GM12878 (cell line): ENCODE data around the gene STX4. TPM values are rescaled to one million over a fixed set of nuclear protein-coding genes. Genes with fewer than 3 reads are reported as not detected.

Source experiments
- polyA plus RNA-seq, 11 experiments: library from polyadenylated mRNA; depleted of rRNA in 4 of 11; unstranded in 6 of 11; stranded (reverse) in 5 of 11; fragments of >200 nt; fragmentation: Nextera tagmentation in 4 of 11; fragmentation: Illumina TruSeq in 1 of 11; extraction: Ambion mirVana in 4 of 11; extraction: Trizol in 1 of 11; gene quantifications; 1 replicate in 1 of 11; 2 replicates in 10 of 11; pipeline versions ENCODE4 v1.2.1 to v1.2.3, GENCODE V29; 2011 to 2016; ENCODE audit warnings: inconsistent platforms in 2 of 11, missing spikeins in 2 of 11, low read depth in 1 of 11
- total RNA-seq, 4 experiments: library from RNA; depleted of rRNA in 3 of 4; stranded (reverse); fragments of >200 nt in 3 of 4; fragmentation: Illumina TruSeq in 1 of 4; extraction: Trizol in 1 of 4; gene quantifications; 2 replicates each; pipeline versions ENCODE4 v1.2.1 to v1.2.3, GENCODE V29; 2013 to 2021

STX4 gene
- total and polyA plus RNA-seq, 10 of the 15 experiments (the other 5 are each of a cell fraction or from before 2014, with no cell fraction given): 3.3 to 37.6 (median 22.6) TPM

Other genes with a start within 250 kb of the STX4 start
Only the 7 nearest of the 21 such genes appear.
- gene HSD3B7, start 48.4 kb upstream of the STX4 start, total RNA-seq (2014; rRNA removed): 1.0 and 1.3 TPM in 2 replicates
- gene HSD3B7, start 48.4 kb upstream of the STX4 start, total RNA-seq (2014; rRNA removed; fragmentation: Illumina TruSeq; extraction: Trizol): 0.18 and 0.32 TPM in 2 replicates
- 1.1 and 1.3 TPM in 2 replicates for gene HSD3B7, start 48.4 kb upstream of the STX4 start, total RNA-seq (2021)
- 0.27 and 0.65 TPM in 2 replicates for gene HSD3B7, start 48.4 kb upstream of the STX4 start, polyA plus RNA-seq (2011; rRNA removed)
- gene HSD3B7, start 48.4 kb upstream of the STX4 start, polyA plus RNA-seq (2014; fragmentation: Illumina TruSeq; extraction: Trizol): 0.17 and 0.48 TPM in 2 replicates
- under 1 TPM; 0.18 to 0.40 TPM for gene HSD3B7, start 48.4 kb upstream of the STX4 start, polyA plus RNA-seq (2014; fragmentation: Nextera tagmentation; extraction: Ambion mirVana)
- 1.5 and 1.8 TPM in 2 replicates for gene HSD3B7, start 48.4 kb upstream of the STX4 start, polyA plus RNA-seq (2014; rRNA removed)
- gene HSD3B7, start 48.4 kb upstream of the STX4 start, polyA plus RNA-seq (2016; fragmentation: Nextera tagmentation; extraction: Ambion mirVana): under 1 TPM in 1 of 2 experiments, not detected in 1; 0.46 TPM
- 0.56 and 1.9 TPM in 2 replicates for gene STX1B, start 22.9 kb upstream of the STX4 start, total RNA-seq (2014; rRNA removed)
- gene STX1B, start 22.9 kb upstream of the STX4 start, total RNA-seq (2014; rRNA removed; fragmentation: Illumina TruSeq; extraction: Trizol): 1.5 and 2.3 TPM in 2 replicates
- gene STX1B, start 22.9 kb upstream of the STX4 start, total RNA-seq (2021): 2.2 and 2.4 TPM in 2 replicates
- 1.7 and 2.0 TPM in 2 replicates for gene STX1B, start 22.9 kb upstream of the STX4 start, polyA plus RNA-seq (2011; rRNA removed)
- gene STX1B, start 22.9 kb upstream of the STX4 start, polyA plus RNA-seq (2014; fragmentation: Illumina TruSeq; extraction: Trizol): 1.5 and 3.3 TPM in 2 replicates
- under 1 TPM; 0.22 to 0.66 TPM for gene STX1B, start 22.9 kb upstream of the STX4 start, polyA plus RNA-seq (2014; fragmentation: Nextera tagmentation; extraction: Ambion mirVana)
- gene STX1B, start 22.9 kb upstream of the STX4 start, polyA plus RNA-seq (2014; rRNA removed): 2.5 and 3.1 TPM in 2 replicates
- under 1 TPM; 0.29 to 0.71 TPM for gene STX1B, start 22.9 kb upstream of the STX4 start, polyA plus RNA-seq (2016; fragmentation: Nextera tagmentation; extraction: Ambion mirVana)
- 10.0 and 11.3 TPM in 2 replicates for gene ZNF668, start 40.7 kb downstream of the STX4 start, total RNA-seq (2014; rRNA removed)
- 3.2 and 3.8 TPM in 2 replicates for gene ZNF668, start 40.7 kb downstream of the STX4 start, total RNA-seq (2014; rRNA removed; fragmentation: Illumina TruSeq; extraction: Trizol)
- gene ZNF668, start 40.7 kb downstream of the STX4 start, total RNA-seq (2021): 20.3 and 20.7 TPM in 2 replicates
- gene ZNF668, start 40.7 kb downstream of the STX4 start, polyA plus RNA-seq (2011; rRNA removed): 5.7 and 5.8 TPM in 2 replicates
- gene ZNF668, start 40.7 kb downstream of the STX4 start, polyA plus RNA-seq (2014; fragmentation: Illumina TruSeq; extraction: Trizol): 2.4 and 6.8 TPM in 2 replicates
- under 1 TPM in 1 of 2 experiments, not detected in 1; 0.05 TPM for gene ZNF668, start 40.7 kb downstream of the STX4 start, polyA plus RNA-seq (2014; fragmentation: Nextera tagmentation; extraction: Ambion mirVana)
- gene ZNF668, start 40.7 kb downstream of the STX4 start, polyA plus RNA-seq (2014; rRNA removed): 10.0 and 12.2 TPM in 2 replicates
- gene ZNF668, start 40.7 kb downstream of the STX4 start, polyA plus RNA-seq (2016; fragmentation: Nextera tagmentation; extraction: Ambion mirVana): 10 to 100 TPM; 12.6 to 15.7 TPM
- 13.1 and 15.4 TPM in 2 replicates for gene ZNF646, start 40.9 kb downstream of the STX4 start, total RNA-seq (2014; rRNA removed)
- 6.4 and 8.5 TPM in 2 replicates for gene ZNF646, start 40.9 kb downstream of the STX4 start, total RNA-seq (2014; rRNA removed; fragmentation: Illumina TruSeq; extraction: Trizol)
- 18.1 and 21.8 TPM in 2 replicates for gene ZNF646, start 40.9 kb downstream of the STX4 start, total RNA-seq (2021)
- 3.6 and 4.9 TPM in 2 replicates for gene ZNF646, start 40.9 kb downstream of the STX4 start, polyA plus RNA-seq (2011; rRNA removed)
- 2.4 and 6.3 TPM in 2 replicates for gene ZNF646, start 40.9 kb downstream of the STX4 start, polyA plus RNA-seq (2014; fragmentation: Illumina TruSeq; extraction: Trizol)
- under 1 TPM; 0.10 to 0.26 TPM for gene ZNF646, start 40.9 kb downstream of the STX4 start, polyA plus RNA-seq (2014; fragmentation: Nextera tagmentation; extraction: Ambion mirVana)
- 10.7 and 12.4 TPM in 2 replicates for gene ZNF646, start 40.9 kb downstream of the STX4 start, polyA plus RNA-seq (2014; rRNA removed)
- 1 to 10 TPM; 6.3 to 6.5 TPM for gene ZNF646, start 40.9 kb downstream of the STX4 start, polyA plus RNA-seq (2016; fragmentation: Nextera tagmentation; extraction: Ambion mirVana)
- gene PRSS53, start 55.4 kb downstream of the STX4 start, total RNA-seq (2014; rRNA removed): 0.87 and 1.1 TPM in 2 replicates
- 0.41 and 0.63 TPM in 2 replicates for gene PRSS53, start 55.4 kb downstream of the STX4 start, total RNA-seq (2014; rRNA removed; fragmentation: Illumina TruSeq; extraction: Trizol)
- gene PRSS53, start 55.4 kb downstream of the STX4 start, total RNA-seq (2021): 2.6 and 3.2 TPM in 2 replicates
- 0.81 and 1.7 TPM in 2 replicates for gene PRSS53, start 55.4 kb downstream of the STX4 start, polyA plus RNA-seq (2011; rRNA removed)
- gene PRSS53, start 55.4 kb downstream of the STX4 start, polyA plus RNA-seq (2014; fragmentation: Illumina TruSeq; extraction: Trizol): 0.22 and 0.51 TPM in 2 replicates
- gene PRSS53, start 55.4 kb downstream of the STX4 start, polyA plus RNA-seq (2014; fragmentation: Nextera tagmentation; extraction: Ambion mirVana): not detected
- 3.0 and 3.4 TPM in 2 replicates for gene PRSS53, start 55.4 kb downstream of the STX4 start, polyA plus RNA-seq (2014; rRNA removed)
- under 1 TPM; 0.35 to 0.40 TPM for gene PRSS53, start 55.4 kb downstream of the STX4 start, polyA plus RNA-seq (2016; fragmentation: Nextera tagmentation; extraction: Ambion mirVana)
- gene VKORC1, start 61.2 kb downstream of the STX4 start, total RNA-seq (2014; rRNA removed): 60.5 and 62.5 TPM in 2 replicates
- gene VKORC1, start 61.2 kb downstream of the STX4 start, total RNA-seq (2014; rRNA removed; fragmentation: Illumina TruSeq; extraction: Trizol): 26.3 and 28.5 TPM in 2 replicates
- gene VKORC1, start 61.2 kb downstream of the STX4 start, total RNA-seq (2021): 52.9 and 55.8 TPM in 2 replicates
- gene VKORC1, start 61.2 kb downstream of the STX4 start, polyA plus RNA-seq (2011; rRNA removed): 96.0 and 140 TPM in 2 replicates
- gene VKORC1, start 61.2 kb downstream of the STX4 start, polyA plus RNA-seq (2014; fragmentation: Illumina TruSeq; extraction: Trizol): 43.6 and 44.6 TPM in 2 replicates
- gene VKORC1, start 61.2 kb downstream of the STX4 start, polyA plus RNA-seq (2014; fragmentation: Nextera tagmentation; extraction: Ambion mirVana): 10 to 100 TPM; 19.8 to 39.0 TPM
- gene VKORC1, start 61.2 kb downstream of the STX4 start, polyA plus RNA-seq (2014; rRNA removed): 97.2 and 99.6 TPM in 2 replicates
- 10 to 100 TPM; 72.6 to 86.6 TPM for gene VKORC1, start 61.2 kb downstream of the STX4 start, polyA plus RNA-seq (2016; fragmentation: Nextera tagmentation; extraction: Ambion mirVana)
- 31.9 and 43.3 TPM in 2 replicates for gene BCKDK, start 74.8 kb downstream of the STX4 start, total RNA-seq (2014; rRNA removed)
- 10.6 and 11.6 TPM in 2 replicates for gene BCKDK, start 74.8 kb downstream of the STX4 start, total RNA-seq (2014; rRNA removed; fragmentation: Illumina TruSeq; extraction: Trizol)
- gene BCKDK, start 74.8 kb downstream of the STX4 start, total RNA-seq (2021): 39.4 and 44.0 TPM in 2 replicates
- 7.7 and 22.3 TPM in 2 replicates for gene BCKDK, start 74.8 kb downstream of the STX4 start, polyA plus RNA-seq (2011; rRNA removed)
- gene BCKDK, start 74.8 kb downstream of the STX4 start, polyA plus RNA-seq (2014; fragmentation: Illumina TruSeq; extraction: Trizol): 14.7 and 20.5 TPM in 2 replicates
- 1 to 10 TPM in 1 of 2 experiments, under 1 TPM in 1; 0.68 to 3.3 TPM for gene BCKDK, start 74.8 kb downstream of the STX4 start, polyA plus RNA-seq (2014; fragmentation: Nextera tagmentation; extraction: Ambion mirVana)
- 45.5 and 48.6 TPM in 2 replicates for gene BCKDK, start 74.8 kb downstream of the STX4 start, polyA plus RNA-seq (2014; rRNA removed)
- gene BCKDK, start 74.8 kb downstream of the STX4 start, polyA plus RNA-seq (2016; fragmentation: Nextera tagmentation; extraction: Ambion mirVana): 10 to 100 TPM; 56.1 to 56.6 TPM